Stimulated activated CD8-positive, alpha-beta memory T cell treated with anti-CD3 and anti-CD28 coated beads, Interleukin-12 subunit alpha, Interleukin-12 subunit beta, amount 100 ng/mL, for 24 hours (primary cell): ENCODE results near the gene UBXN7.
"Not testable (repeated sequence)": the region's sequence is repeated elsewhere in the genome, so short reads cannot be mapped to it uniquely, and the experiment has no call there.

Source experiments
- DNase-seq: peaks from one replicate; pipeline ENCODE4 v3.0.0-alpha.2; 2020; ENCODE audit errors: extremely low read depth

Gene UBXN7

GRCh38 chr3:196418601-196419000 is 13.6 kb downstream of the UBXN7 start:
- no peak for DNase-seq

- DNase-seq = no peak
Observed at GRCh38 chr3:196414469-196414868, 17.8 kb downstream of the UBXN7 start.

GRCh38 chr3:196412704-196413103 is 19.5 kb downstream of the UBXN7 start:
- no peak for DNase-seq

GRCh38 chr3:196409409-196409808 is 22.8 kb downstream of the UBXN7 start:
- DNase-seq = no peak

GRCh38 chr3:196408565-196409300 is 23.5 kb downstream of the UBXN7 start:
- DNase-seq = no peak

GRCh38 chr3:196406811-196407470 is 25.3 kb downstream of the UBXN7 start:
- no peak for DNase-seq

- no peak for DNase-seq
Observed at GRCh38 chr3:196400331-196400730, 31.9 kb downstream of the UBXN7 start.

- DNase-seq = no peak
Observed at GRCh38 chr3:196399485-196399945, 32.7 kb downstream of the UBXN7 start.

- DNase-seq = no peak
Observed at GRCh38 chr3:196398782-196399181, 33.4 kb downstream of the UBXN7 start.

GRCh38 chr3:196397941-196398340 is 34.3 kb downstream of the UBXN7 start:
- no peak for DNase-seq

GRCh38 chr3:196390116-196390515 is 42.1 kb downstream of the UBXN7 start:
- DNase-seq = no peak

- DNase-seq = no peak
Observed at GRCh38 chr3:196388956-196389355, 43.3 kb downstream of the UBXN7 start.

- not testable (repeated sequence) for DNase-seq
Observed at GRCh38 chr3:196387941-196388340, 44.3 kb downstream of the UBXN7 start.

- not testable (repeated sequence) for DNase-seq
Observed at GRCh38 chr3:196386797-196387196, 45.4 kb downstream of the UBXN7 start.

- DNase-seq = not testable (repeated sequence)
Observed at GRCh38 chr3:196386034-196386433, 46.2 kb downstream of the UBXN7 start.

- DNase-seq = not testable (repeated sequence)
Observed at GRCh38 chr3:196385446-196385845, 46.8 kb downstream of the UBXN7 start.

GRCh38 chr3:196378146-196378841 is 53.9 kb downstream of the UBXN7 start:
- DNase-seq = no peak

GRCh38 chr3:196377321-196377720 is 54.9 kb downstream of the UBXN7 start:
- DNase-seq = no peak

- no peak for DNase-seq
Observed at GRCh38 chr3:196365736-196366135, 66.5 kb downstream of the UBXN7 start.

GRCh38 chr3:196360586-196360985 is 71.6 kb downstream of the UBXN7 start:
- no peak for DNase-seq

- not testable (repeated sequence) for DNase-seq
Observed at GRCh38 chr3:196358540-196358939, 73.7 kb downstream of the UBXN7 start.

GRCh38 chr3:196357905-196358304 is 74.3 kb downstream of the UBXN7 start:
- DNase-seq = no peak

- DNase-seq = no peak
Observed at GRCh38 chr3:196356556-196356955, 75.7 kb downstream of the UBXN7 start.
